ENCODE measurements around the gene LCMT1.

The LCMT1 gene

DNA sequence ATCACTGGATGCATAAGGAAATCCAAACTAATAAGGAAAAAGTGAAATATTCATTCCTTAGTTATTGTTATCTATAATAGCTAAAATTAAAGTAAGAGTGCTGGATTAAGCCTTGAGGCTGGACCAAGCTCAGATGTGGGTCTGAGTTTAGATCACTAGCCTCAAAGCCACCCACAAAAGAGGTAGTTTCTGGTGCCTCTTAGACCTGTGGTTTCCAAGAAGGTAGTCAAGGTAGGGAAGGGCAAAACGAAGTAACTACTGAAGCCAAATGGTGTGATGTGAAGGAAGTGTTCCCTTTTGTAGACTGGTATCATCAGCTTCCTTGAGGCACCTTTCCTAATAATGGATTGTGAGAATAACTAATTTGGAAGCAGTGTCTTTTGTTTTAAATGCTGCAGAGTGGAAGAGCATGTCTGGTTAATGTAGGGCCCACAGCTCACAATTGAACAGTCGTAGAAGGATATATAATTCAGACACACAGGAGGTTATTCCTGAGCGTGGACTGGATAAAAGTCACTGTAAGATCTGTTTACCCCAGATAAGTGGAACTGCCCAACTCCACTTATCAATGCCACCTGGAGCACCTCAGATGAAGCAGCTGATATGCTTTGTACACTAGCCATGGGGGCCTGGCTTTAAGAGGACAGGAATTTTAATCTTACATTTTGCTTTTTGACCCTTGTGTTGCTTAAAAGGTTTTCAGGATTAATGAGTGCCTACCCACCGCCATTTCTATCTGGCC lies 31.7 kb upstream of the LCMT1 start:
- no peaks in the 10 kb centered on the region for H3K4me1 ChIP-seq (ENCODE audit: insufficient read depth, low read length)
- H3K9ac ChIP-seq (ENCODE audit: low read depth, low read length) = no peak overlapping the region
- no peak overlapping the region for H3K4me3 ChIP-seq (ENCODE audit: low read length)
- 83% methylated on average over 4 of the region's 4 CpGs for WGBS
- H3K36me3 ChIP-seq (ENCODE audit: insufficient read depth, low read length) = no peaks in the 10 kb centered on the region
- no peak overlapping the region for H3K27ac ChIP-seq (ENCODE audit: low read depth, low read length)
- H3K9me3 ChIP-seq (ENCODE audit: insufficient read depth, low read depth, low read length) = peaks cover 8% of the 10 kb centered on the region; the same call in 1 of the 2 replicates
- peaks cover 3% of the 10 kb centered on the region; the same call in 1 of the 2 replicates for H3K27me3 ChIP-seq (ENCODE audit: insufficient read depth, low read length)

DNA sequence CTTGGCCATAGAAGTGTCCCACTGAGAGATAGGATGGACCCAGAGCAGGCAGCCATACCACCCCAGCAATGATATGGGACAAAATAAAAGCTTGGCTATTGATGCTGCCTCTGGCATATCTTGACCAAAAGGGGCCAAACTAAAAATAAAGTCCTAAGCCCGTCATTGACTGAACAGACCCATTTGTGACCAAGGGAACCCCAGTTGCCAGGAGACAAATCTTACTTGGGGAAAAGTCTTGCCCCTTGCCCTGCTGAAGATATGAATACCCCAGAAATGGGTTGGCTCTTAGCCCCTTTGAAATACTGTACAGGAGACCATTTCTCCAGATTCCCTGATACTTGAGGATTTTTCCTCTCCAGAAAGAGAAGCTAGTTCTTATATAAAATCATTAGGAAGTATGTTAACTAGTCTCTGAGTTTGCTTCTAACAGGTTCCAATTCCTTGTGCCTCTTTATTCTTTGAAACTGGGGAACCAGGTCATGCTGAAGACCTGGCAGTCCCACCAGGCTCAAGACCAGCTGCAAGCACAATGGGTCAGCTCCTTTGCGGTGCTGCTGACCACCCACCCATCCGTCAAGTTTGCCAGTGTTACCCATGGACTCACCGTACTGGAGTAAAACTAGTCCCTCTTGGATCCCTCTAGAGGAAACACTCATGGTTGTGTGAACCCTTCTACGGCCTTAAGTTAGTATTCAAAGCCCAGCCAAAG lies 31.0 kb upstream of the LCMT1 start:
- H3K4me1 ChIP-seq (ENCODE audit: insufficient read depth, low read length) = no peaks in the 10 kb centered on the region
- H3K4me3 ChIP-seq (ENCODE audit: low read length) = no peak overlapping the region
- WGBS = 83% methylated on average over 5 of the region's 5 CpGs
- peaks cover 3% of the 10 kb centered on the region; the same call in 1 of the 2 replicates for H3K27me3 ChIP-seq (ENCODE audit: insufficient read depth, low read length)
- H3K36me3 ChIP-seq (ENCODE audit: insufficient read depth, low read length) = no peaks in the 10 kb centered on the region
- no peak overlapping the region for H3K9ac ChIP-seq (ENCODE audit: low read depth, low read length)
- H3K27ac ChIP-seq (ENCODE audit: low read depth, low read length) = no peak overlapping the region
- peaks cover 8% of the 10 kb centered on the region; the same call in 1 of the 2 replicates for H3K9me3 ChIP-seq (ENCODE audit: insufficient read depth, low read depth, low read length)

DNA sequence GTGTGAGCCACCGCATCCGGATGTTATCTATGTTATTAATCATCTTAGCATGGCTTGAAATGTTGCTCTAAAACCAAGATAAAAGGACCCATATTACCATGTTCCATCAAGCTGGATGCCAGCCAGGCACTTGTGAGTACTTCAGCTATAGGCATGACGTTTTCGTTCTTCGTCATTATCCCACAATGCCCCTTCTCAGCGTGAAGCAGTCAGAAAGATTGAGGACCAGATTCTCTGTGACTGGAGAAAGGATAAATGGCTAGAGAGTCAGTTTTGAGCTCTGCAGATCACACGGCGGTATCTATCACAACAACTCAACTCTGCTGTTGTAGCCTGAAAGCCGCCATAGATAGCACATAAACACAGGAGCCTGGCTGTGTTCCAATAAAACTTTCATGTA lies 29.8 kb upstream of the LCMT1 start:
- no peak overlapping the region for H3K4me3 ChIP-seq (ENCODE audit: low read length)
- no peaks in the 10 kb centered on the region for H3K27me3 ChIP-seq (ENCODE audit: insufficient read depth, low read length)
- no peaks in the 10 kb centered on the region for H3K36me3 ChIP-seq (ENCODE audit: insufficient read depth, low read length)
- H3K9ac ChIP-seq (ENCODE audit: low read depth, low read length) = no peak overlapping the region
- no peak overlapping the region for H3K27ac ChIP-seq (ENCODE audit: low read depth, low read length)
- WGBS = 90% methylated on average over 9 of the region's 9 CpGs
- no peaks in the 10 kb centered on the region for H3K4me1 ChIP-seq (ENCODE audit: insufficient read depth, low read length)
- H3K9me3 ChIP-seq (ENCODE audit: insufficient read depth, low read depth, low read length) = peaks cover 8% of the 10 kb centered on the region; the same call in 1 of the 2 replicates

DNA sequence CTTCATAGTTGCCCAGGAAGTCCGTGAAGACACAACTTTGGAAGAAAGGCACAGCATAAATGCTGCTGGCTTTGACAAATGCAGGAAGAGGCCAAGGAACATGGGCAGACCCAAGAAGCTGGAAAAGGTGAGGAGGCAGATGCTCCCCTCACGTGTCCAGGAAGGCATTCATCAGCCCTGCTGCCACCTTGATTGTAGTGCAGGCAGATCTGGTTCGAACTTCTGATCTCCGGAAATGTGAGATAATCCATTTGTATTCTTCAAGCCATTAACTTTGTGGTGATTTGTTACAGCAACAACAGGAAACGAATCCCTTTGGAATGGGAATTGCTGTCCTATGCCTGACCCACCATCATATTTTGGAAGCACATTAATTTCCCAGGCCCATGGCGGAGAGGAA lies 28.5 kb upstream of the LCMT1 start:
- H3K4me3 ChIP-seq (ENCODE audit: low read length) = no peak overlapping the region
- H3K9me3 ChIP-seq (ENCODE audit: insufficient read depth, low read depth, low read length) = peaks cover 7% of the 10 kb centered on the region; the same call in 1 of the 2 replicates
- no peak overlapping the region for H3K27ac ChIP-seq (ENCODE audit: low read depth, low read length)
- H3K36me3 ChIP-seq (ENCODE audit: insufficient read depth, low read length) = no peaks in the 10 kb centered on the region
- H3K27me3 ChIP-seq (ENCODE audit: insufficient read depth, low read length) = no peaks in the 10 kb centered on the region
- 81% methylated on average over 6 of the region's 6 CpGs for WGBS
- no peaks in the 10 kb centered on the region for H3K4me1 ChIP-seq (ENCODE audit: insufficient read depth, low read length)
- no peak overlapping the region for H3K9ac ChIP-seq (ENCODE audit: low read depth, low read length)

DNA sequence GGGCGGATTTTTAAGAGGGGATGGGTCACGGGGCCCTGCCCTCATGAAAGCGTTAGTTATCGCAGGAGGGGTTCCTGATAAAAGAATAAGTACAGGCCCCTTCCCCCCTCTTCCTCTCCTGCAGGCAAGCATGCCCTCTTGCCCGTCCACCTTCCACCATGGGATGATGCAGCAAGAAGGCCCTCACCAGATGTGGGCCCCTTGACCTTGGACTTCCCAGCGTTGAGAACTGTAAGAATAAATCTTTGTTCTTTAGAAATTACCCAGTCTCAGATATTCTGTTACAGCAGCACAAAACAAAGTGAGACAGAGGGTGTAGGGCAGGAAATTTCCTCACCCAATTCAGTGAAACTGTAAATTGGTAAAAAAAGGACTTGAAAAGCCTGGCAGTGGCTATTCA lies 27.8 kb upstream of the LCMT1 start:
- H3K4me3 ChIP-seq (ENCODE audit: low read length) = no peak overlapping the region
- H3K36me3 ChIP-seq (ENCODE audit: insufficient read depth, low read length) = no peaks in the 10 kb centered on the region
- H3K27me3 ChIP-seq (ENCODE audit: insufficient read depth, low read length) = no peaks in the 10 kb centered on the region
- peaks cover under 1% of the 10 kb centered on the region; the same call in 1 of the 2 replicates for H3K9me3 ChIP-seq (ENCODE audit: insufficient read depth, low read depth, low read length)
- WGBS = 94% methylated on average over 6 of the region's 6 CpGs
- no peak overlapping the region for H3K27ac ChIP-seq (ENCODE audit: low read depth, low read length)
- no peak overlapping the region for H3K9ac ChIP-seq (ENCODE audit: low read depth, low read length)
- H3K4me1 ChIP-seq (ENCODE audit: insufficient read depth, low read length) = no peaks in the 10 kb centered on the region

DNA sequence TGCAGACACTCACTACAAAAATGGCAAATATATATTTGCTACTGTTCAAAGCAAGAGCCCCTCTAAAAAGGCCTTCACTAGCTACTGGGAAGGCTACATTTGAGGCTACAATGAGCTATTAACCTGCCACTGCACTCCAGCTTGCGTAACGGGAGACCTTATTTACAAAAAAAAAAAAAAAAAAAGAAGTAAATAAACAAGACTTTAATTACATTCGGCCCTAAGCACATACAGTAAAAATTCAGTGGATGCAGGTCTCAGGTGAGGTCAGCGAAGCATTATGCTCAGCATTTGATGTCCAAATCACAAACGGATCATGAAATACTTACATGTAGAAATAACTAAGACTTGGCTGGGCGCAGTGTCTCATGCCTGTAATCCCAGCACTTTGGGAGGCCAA lies 26.7 kb upstream of the LCMT1 start:
- 76% methylated on average over 6 of the region's 6 CpGs for WGBS
- no peaks in the 10 kb centered on the region for H3K27me3 ChIP-seq (ENCODE audit: insufficient read depth, low read length)
- H3K27ac ChIP-seq (ENCODE audit: low read depth, low read length) = no peak overlapping the region
- H3K4me1 ChIP-seq (ENCODE audit: insufficient read depth, low read length) = no peaks in the 10 kb centered on the region
- H3K9me3 ChIP-seq (ENCODE audit: insufficient read depth, low read depth, low read length) = no peaks in the 10 kb centered on the region
- H3K36me3 ChIP-seq (ENCODE audit: insufficient read depth, low read length) = no peaks in the 10 kb centered on the region
- H3K9ac ChIP-seq (ENCODE audit: low read depth, low read length) = no peak overlapping the region
- no peak overlapping the region for H3K4me3 ChIP-seq (ENCODE audit: low read length)

DNA sequence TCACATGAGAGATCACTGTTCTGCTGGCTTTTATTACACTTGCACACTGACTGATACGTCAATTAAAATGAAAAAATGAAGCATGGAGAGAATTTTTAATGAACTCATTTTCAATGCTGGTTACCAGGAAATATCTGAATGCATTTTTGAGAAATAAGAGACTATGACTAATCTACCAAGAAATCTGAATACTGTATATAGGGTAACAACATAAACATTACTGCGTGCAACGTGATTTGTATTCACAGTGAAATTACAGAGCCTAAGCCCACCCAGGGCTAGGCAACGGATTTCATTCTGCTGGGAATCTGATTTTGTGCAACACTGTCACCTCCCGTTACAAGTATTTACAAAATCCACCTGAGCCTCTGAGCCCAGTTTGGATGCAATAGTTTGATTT lies 23.8 kb upstream of the LCMT1 start:
- no peaks in the 10 kb centered on the region for H3K36me3 ChIP-seq (ENCODE audit: insufficient read depth, low read length)
- H3K9ac ChIP-seq (ENCODE audit: low read depth, low read length) = no peak overlapping the region
- no peak overlapping the region for H3K4me3 ChIP-seq (ENCODE audit: low read length)
- H3K9me3 ChIP-seq (ENCODE audit: insufficient read depth, low read depth, low read length) = no peaks in the 10 kb centered on the region
- H3K4me1 ChIP-seq (ENCODE audit: insufficient read depth, low read length) = no peaks in the 10 kb centered on the region
- no peak overlapping the region for H3K27ac ChIP-seq (ENCODE audit: low read depth, low read length)
- WGBS = 59% methylated on average over 4 of the region's 5 CpGs
- H3K27me3 ChIP-seq (ENCODE audit: insufficient read depth, low read length) = no peaks in the 10 kb centered on the region

DNA sequence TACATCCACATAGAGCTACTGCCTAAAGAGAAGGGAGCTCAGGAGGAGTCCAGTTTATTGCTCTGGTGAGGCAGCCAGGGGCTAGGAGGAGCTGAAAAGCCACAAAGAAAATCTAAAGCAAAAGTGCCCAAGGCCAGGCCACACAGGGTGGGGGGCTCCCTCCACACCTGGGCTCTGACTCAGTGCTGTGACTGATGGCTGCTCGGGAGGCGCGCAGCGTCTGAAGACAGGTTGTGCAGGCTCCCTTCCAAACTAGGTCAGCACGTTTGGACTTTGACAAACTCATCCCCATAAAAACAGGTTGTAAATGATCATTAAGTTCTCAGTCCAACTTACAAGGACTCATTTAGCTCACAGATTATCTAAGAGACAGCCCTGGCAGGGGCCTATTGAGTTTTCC lies 22.2 kb upstream of the LCMT1 start:
- no peaks in the 10 kb centered on the region for H3K4me1 ChIP-seq (ENCODE audit: insufficient read depth, low read length)
- no peak overlapping the region for H3K27ac ChIP-seq (ENCODE audit: low read depth, low read length)
- no peak overlapping the region for H3K9ac ChIP-seq (ENCODE audit: low read depth, low read length)
- H3K4me3 ChIP-seq (ENCODE audit: low read length) = no peak overlapping the region
- WGBS = 94% methylated on average over 5 of the region's 5 CpGs
- no peaks in the 10 kb centered on the region for H3K9me3 ChIP-seq (ENCODE audit: insufficient read depth, low read depth, low read length)
- no peaks in the 10 kb centered on the region for H3K36me3 ChIP-seq (ENCODE audit: insufficient read depth, low read length)
- H3K27me3 ChIP-seq (ENCODE audit: insufficient read depth, low read length) = peaks cover 3% of the 10 kb centered on the region; the same call in 1 of the 2 replicates

DNA sequence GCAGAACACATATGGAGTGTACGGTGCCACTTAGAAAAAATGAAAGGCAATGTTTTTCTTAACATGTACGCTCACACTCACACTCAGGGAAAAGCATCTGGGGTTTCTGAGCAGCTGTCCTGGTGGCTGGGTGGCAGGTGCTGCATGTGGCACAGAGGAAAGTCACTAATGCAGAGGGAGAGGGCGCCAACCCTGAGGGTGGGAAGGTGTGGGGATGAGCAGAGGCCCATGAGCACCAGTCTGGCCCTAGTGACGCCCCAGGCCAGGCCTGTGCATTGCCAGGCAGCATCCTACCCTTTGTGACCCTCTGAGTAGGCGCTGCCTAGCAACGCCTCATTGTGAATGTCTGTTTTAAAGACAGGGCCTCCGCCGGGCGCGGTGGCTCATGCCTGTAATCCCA lies 19.1 kb upstream of the LCMT1 start:
- Histone ChIP-seq H3K27me3 (ENCODE audit: insufficient read depth, low read length) (peaks cover 25% of the 10 kb centered on the region; the same call in 1 of the 2 replicates), H3K27ac (ENCODE audit: low read depth, low read length) (no peak overlapping the region), H3K4me3 (ENCODE audit: low read length) (no peak overlapping the region), H3K9ac (ENCODE audit: low read depth, low read length) (no peak overlapping the region), H3K4me1 (ENCODE audit: insufficient read depth, low read length) (no peaks in the 10 kb centered on the region), H3K36me3 (ENCODE audit: insufficient read depth, low read length) (no peaks in the 10 kb centered on the region), H3K9me3 (ENCODE audit: insufficient read depth, low read depth, low read length) (no peaks in the 10 kb centered on the region)
- WGBS = 90% methylated on average over 10 of the region's 10 CpGs

DNA sequence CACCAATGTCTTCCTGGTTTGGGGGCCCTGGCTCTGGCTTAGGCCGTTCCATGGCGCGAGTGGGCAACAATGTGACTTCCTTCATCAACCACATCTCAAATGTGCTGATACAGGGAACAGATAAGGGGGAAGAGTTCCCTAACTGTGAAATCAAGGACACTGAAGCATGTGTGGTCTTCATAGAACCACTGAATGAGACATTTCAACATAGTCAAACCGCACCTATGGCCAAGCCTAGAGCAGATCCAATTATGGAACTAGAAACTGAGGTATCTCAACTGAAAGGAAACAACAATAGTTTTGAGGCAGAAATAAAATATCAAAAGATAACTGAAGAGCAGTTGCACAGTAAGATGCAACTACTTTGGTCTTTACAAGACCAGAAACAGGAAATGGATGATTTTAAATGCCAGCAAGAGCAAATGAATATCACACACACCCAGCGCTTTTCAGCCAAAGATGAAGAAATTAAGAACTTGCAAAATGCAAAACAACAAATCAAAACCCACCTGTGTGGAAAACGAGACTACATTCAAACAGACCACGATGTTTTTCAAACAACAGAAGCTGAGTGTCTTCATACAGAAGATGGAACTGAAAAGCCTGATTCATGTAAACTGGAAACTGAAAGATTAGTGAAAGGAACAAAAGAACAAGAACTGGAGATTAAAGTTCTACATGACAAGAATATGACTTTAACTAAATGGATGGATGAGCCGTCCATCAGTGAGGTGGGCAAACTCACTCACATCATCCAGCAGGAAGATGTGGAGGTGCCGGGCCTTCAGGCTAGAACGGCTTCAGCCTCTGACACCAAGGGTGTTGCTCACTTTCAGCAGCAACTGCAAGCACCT lies 18.1 kb upstream of the LCMT1 start:
- H3K9ac ChIP-seq (ENCODE audit: low read depth, low read length) = no peak overlapping the region
- no peaks in the 10 kb centered on the region for H3K4me1 ChIP-seq (ENCODE audit: insufficient read depth, low read length)
- WGBS = 94% methylated on average over 10 of the region's 10 CpGs
- H3K36me3 ChIP-seq (ENCODE audit: insufficient read depth, low read length) = no peaks in the 10 kb centered on the region
- H3K9me3 ChIP-seq (ENCODE audit: insufficient read depth, low read depth, low read length) = no peaks in the 10 kb centered on the region
- no peak overlapping the region for H3K4me3 ChIP-seq (ENCODE audit: low read length)
- H3K27ac ChIP-seq (ENCODE audit: low read depth, low read length) = no peak overlapping the region
- H3K27me3 ChIP-seq (ENCODE audit: insufficient read depth, low read length) = peaks cover 26% of the 10 kb centered on the region; the same call in 1 of the 2 replicates

DNA sequence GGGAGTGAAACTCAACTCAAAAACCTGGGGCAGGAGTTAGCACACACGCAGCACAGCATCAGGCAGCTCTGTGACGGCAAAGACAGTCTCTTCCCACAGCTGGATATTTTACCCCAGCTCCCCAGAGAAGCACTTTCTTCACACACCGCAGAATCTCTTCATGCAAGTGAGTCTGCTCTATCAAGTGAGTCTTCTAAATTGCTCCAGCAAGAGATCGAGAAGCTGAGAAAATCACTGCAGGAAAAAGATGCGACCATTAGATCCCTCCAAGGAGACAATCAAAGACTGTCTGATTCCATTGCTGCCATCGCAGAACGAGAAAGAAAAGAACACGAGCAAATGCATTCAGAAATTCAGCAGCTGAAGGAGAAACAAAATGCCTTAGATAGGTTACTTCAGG lies 16.9 kb upstream of the LCMT1 start:
- Histone ChIP-seq H3K27ac (ENCODE audit: low read depth, low read length) (no peak overlapping the region), H3K4me3 (ENCODE audit: low read length) (no peak overlapping the region), H3K4me1 (ENCODE audit: insufficient read depth, low read length) (no peaks in the 10 kb centered on the region), H3K27me3 (ENCODE audit: insufficient read depth, low read length) (peaks cover 26% of the 10 kb centered on the region; the same call in 1 of the 2 replicates), H3K9me3 (ENCODE audit: insufficient read depth, low read depth, low read length) (no peaks in the 10 kb centered on the region), H3K9ac (ENCODE audit: low read depth, low read length) (no peak overlapping the region), H3K36me3 (ENCODE audit: insufficient read depth, low read length) (no peaks in the 10 kb centered on the region)
- WGBS = 71% methylated on average over 8 of the region's 8 CpGs

Data from HUES64 (cell line).